Heart left ventricle (tissue), 16 donors: Measurements from ENCODE around the gene NACAD. TPM values are rescaled to one million over a fixed set of nuclear protein-coding genes. Genes with fewer than 3 reads are reported as not detected.

Experiments
- ATAC-seq, 4 donors: fragments of 200-7000 bp; cut with Tn5 transposase; one replicate each; pipeline ENCODE4 v1.9.1; 2020 to 2022; ENCODE audit warnings: moderate library complexity in 4 of 4, mild to moderate bottlenecking in 3 of 4, moderate number of reproducible peaks in 1 of 4
- DNase-seq, 5 donors: peaks; one replicate each; pipeline ENCODE4 v3.0.0-alpha.2; 2020
- H3K27ac ChIP-seq, 12 donors: fragments of 200-600 bp; sonication (generic) in 4 of 12; one replicate each; pipeline versions ENCODE4 v1.5.0 to v1.8.0; 2016 to 2022; ENCODE audit warnings: mild to moderate bottlenecking in 2 of 12
- H3K27me3 ChIP-seq, 9 donors: fragments of 200-600 bp; sonication (generic) in 2 of 9; one replicate each; pipeline versions ENCODE4 v1.5.1 to v1.8.0; 2016 to 2022; ENCODE audit warnings: mild to moderate bottlenecking in 3 of 9
- H3K36me3 ChIP-seq, 9 donors: fragments of 200-600 bp; sonication (generic) in 2 of 9; one replicate each; pipeline versions ENCODE4 v1.5.0 to v1.8.0; 2018 to 2022; ENCODE audit warnings: mild to moderate bottlenecking in 2 of 9
- H3K4me1 ChIP-seq, 12 donors: fragments of 200-600 bp; sonication (generic) in 4 of 12; one replicate each; pipeline versions ENCODE4 v1.5.0 to v1.8.0; 2016 to 2022; ENCODE audit warnings: mild to moderate bottlenecking in 3 of 12
- H3K4me3 ChIP-seq, 12 donors: fragments of 200-600 bp; sonication (generic) in 4 of 12; one replicate each; pipeline versions ENCODE4 v1.5.0 to v1.8.0; 2017 to 2022; ENCODE audit warnings: mild to moderate bottlenecking in 9 of 12, moderate library complexity in 4 of 12
- H3K9me3 ChIP-seq, 12 donors: fragments of 200-600 bp; sonication (generic) in 4 of 12; one replicate each; pipeline versions ENCODE4 v1.5.0 to v1.8.0; 2016 to 2022; ENCODE audit warnings: mild to moderate bottlenecking in 1 of 12
- POLR2A ChIP-seq, 2 donors: fragments of 450-650 bp; IDR thresholded peaks; one replicate each; pipeline ENCODE4 v1.6.1; 2017; ENCODE audit warnings: antibody characterized with exemption in 2 of 2, mild to moderate bottlenecking in 2 of 2, moderate library complexity in 2 of 2
- WGBS, 4 donors: extraction: QIAGEN DNeasy Blood & Tissue Kit in 2 of 4; methylation state at CpG; one replicate each; pipeline versions ENCODE4 v1.1.5 to v1.1.7; 2013 to 2018; 5-methylcytosine and 5-hydroxymethylcytosine counted together
- intact Hi-C, 10 donors: fragments of 100-400 bp; cut with DNase I; formaldehyde crosslinking; loops; one replicate each; pipeline versions ENCODE4 v1.11.1 to v1.14.2; 2022
- polyA plus RNA-seq, 2 donors: library from polyadenylated mRNA; stranded (reverse); fragments of 200-250 nt; gene quantifications; one replicate each; pipeline ENCODE4 v1.2.3, GENCODE V29; 2013
- total RNA-seq, 9 donors: library from RNA; depleted of rRNA in 2 of 9; stranded (reverse); fragments of >200 nt in 2 of 9; fragmentation: NEBNext Ultra II Directional in 3 of 9; extraction: Animal tissue kit (Norgen Biotek cat#: 25700) in 3 of 9; gene quantifications; one replicate each; pipeline versions ENCODE4 v1.1.0 to v1.2.4, GENCODE V29; 2016 to 2023
- TF ChIP-seq, protein P1 (sequence below), 12 donors: fragments of 200-600 bp; sonication (generic) in 4 of 12; IDR thresholded peaks; one replicate each; pipeline versions ENCODE4 v1.5.0 to v1.8.0; 2018 to 2022; ENCODE audit warnings: antibody characterized with exemption in 12 of 12, mild to moderate bottlenecking in 5 of 12
- donor health status: ischemic (EF 13 %, LVEDD 7.1; RV severe dilation, severe dysfunction).
- donor health status: healthy with polysubstance abuse.
- donor health status: DM: no; HTN: yes; CAD: no.
- donor health status: DM: no; HTN: no; CAD: no.
- donor health status: ischemic (EF 25% LVEDD 6.9; RV normal size, moderate dysfunction).
- donor health status: ischemic (EF 25% LVEDD 5.7; RV mildly dilated, moderate dysfunction).
- donor health status: healthy.
- donor health status: DM: yes; HTN: yes; CAD: no.
- donor health status: ischemic (EF 35%, LVEDD 5.7; RV mildly dilated, moderate dysfunction).
- donor health status: nonischemic (EF 11% LVEDD 7.7; RV severe dilation, severe dysfunction).
- donor health status: DM: yes; HTN: yes; CAD: no.
- donor health status: PGD.
- donor health status: ischemic (EF 29% LVEDD 5.4; RV normal size, mild dysfunction).
- donor health status: nonischemic (EF 23%, LVEDD 6.1; RV moderate dilation, normal function).

Gene NACAD
- total and polyA plus RNA-seq, 11 donors = 1.9 to 16.3 (median 5.3) TPM

- Histone ChIP-seq H3K9me3 (no peaks in the 10 kb centered on the region), H3K36me3 (peaks cover 0 to 48% (median 43%) of the 10 kb centered on the region in 9 donors), H3K27me3 (no peaks in the 10 kb centered on the region), H3K27ac (no peak overlapping the region), H3K4me3 (no peak overlapping the region), H3K4me1 (peaks cover 0 to 16% (median 0%) of the 10 kb centered on the region in 12 donors)
- peak in 1 of 5 donors; percentile 15 for DNase-seq
- 82 to 86% (median 84%) methylated on average over 8 of the region's 8 CpGs for WGBS, 4 donors
- no peak for TF ChIP-seq POLR2A (IDR thresholded peaks at IDR 0.05)
- TF ChIP-seq, protein P1, sequence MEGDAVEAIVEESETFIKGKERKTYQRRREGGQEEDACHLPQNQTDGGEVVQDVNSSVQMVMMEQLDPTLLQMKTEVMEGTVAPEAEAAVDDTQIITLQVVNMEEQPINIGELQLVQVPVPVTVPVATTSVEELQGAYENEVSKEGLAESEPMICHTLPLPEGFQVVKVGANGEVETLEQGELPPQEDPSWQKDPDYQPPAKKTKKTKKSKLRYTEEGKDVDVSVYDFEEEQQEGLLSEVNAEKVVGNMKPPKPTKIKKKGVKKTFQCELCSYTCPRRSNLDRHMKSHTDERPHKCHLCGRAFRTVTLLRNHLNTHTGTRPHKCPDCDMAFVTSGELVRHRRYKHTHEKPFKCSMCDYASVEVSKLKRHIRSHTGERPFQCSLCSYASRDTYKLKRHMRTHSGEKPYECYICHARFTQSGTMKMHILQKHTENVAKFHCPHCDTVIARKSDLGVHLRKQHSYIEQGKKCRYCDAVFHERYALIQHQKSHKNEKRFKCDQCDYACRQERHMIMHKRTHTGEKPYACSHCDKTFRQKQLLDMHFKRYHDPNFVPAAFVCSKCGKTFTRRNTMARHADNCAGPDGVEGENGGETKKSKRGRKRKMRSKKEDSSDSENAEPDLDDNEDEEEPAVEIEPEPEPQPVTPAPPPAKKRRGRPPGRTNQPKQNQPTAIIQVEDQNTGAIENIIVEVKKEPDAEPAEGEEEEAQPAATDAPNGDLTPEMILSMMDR (IDR thresholded peaks at IDR 0.05) = no peak
- intact Hi-C loops = no loop called here
- ATAC-seq = no peak
These were observed 10.6 kb downstream of the NACAD start for GRCh38 chr7:45078125-45078681.

- intact Hi-C loops = no loop called here
- 84 to 93% (median 88%) methylated on average over 9 of the region's 9 CpGs for WGBS, 4 donors
- Histone ChIP-seq H3K9me3 (no peaks in the 10 kb centered on the region), H3K4me3 (no peak overlapping the region), H3K27ac (no peak overlapping the region), H3K27me3 (no peaks in the 10 kb centered on the region), H3K4me1 (peaks cover 0 to 12% (median 0%) of the 10 kb centered on the region in 12 donors), H3K36me3 (peaks cover 0 to 54% (median 49%) of the 10 kb centered on the region in 9 donors)
- ATAC-seq = no peak
- TF ChIP-seq, protein P1 (IDR thresholded peaks at IDR 0.05) = no peak
- no peak for TF ChIP-seq POLR2A (IDR thresholded peaks at IDR 0.05)
- no peak for DNase-seq
These were observed 11.2 kb downstream of the NACAD start for GRCh38 chr7:45077579-45077978.

- intact Hi-C loops = no loop called here
- Histone ChIP-seq H3K27me3 (no peaks in the 10 kb centered on the region), H3K4me1 (peaks cover 0 to 9% (median 0%) of the 10 kb centered on the region in 12 donors), H3K9me3 (no peaks in the 10 kb centered on the region), H3K4me3 (no peak overlapping the region), H3K36me3 (peaks cover 0 to 60% (median 55%) of the 10 kb centered on the region in 9 donors), H3K27ac (no peak overlapping the region)
- ATAC-seq (no peak), DNase-seq (peak in 1 of 5 donors; percentile 19)
- TF ChIP-seq POLR2A (IDR thresholded peaks at IDR 0.05) = no peak
- TF ChIP-seq, protein P1 (IDR thresholded peaks at IDR 0.05) = no peak
- WGBS, 4 donors = 90 to 93% (median 90%) methylated on average over 2 to 5 of the region's 5 CpGs
These were observed 11.8 kb downstream of the NACAD start for GRCh38 chr7:45076946-45077345.

DNA sequence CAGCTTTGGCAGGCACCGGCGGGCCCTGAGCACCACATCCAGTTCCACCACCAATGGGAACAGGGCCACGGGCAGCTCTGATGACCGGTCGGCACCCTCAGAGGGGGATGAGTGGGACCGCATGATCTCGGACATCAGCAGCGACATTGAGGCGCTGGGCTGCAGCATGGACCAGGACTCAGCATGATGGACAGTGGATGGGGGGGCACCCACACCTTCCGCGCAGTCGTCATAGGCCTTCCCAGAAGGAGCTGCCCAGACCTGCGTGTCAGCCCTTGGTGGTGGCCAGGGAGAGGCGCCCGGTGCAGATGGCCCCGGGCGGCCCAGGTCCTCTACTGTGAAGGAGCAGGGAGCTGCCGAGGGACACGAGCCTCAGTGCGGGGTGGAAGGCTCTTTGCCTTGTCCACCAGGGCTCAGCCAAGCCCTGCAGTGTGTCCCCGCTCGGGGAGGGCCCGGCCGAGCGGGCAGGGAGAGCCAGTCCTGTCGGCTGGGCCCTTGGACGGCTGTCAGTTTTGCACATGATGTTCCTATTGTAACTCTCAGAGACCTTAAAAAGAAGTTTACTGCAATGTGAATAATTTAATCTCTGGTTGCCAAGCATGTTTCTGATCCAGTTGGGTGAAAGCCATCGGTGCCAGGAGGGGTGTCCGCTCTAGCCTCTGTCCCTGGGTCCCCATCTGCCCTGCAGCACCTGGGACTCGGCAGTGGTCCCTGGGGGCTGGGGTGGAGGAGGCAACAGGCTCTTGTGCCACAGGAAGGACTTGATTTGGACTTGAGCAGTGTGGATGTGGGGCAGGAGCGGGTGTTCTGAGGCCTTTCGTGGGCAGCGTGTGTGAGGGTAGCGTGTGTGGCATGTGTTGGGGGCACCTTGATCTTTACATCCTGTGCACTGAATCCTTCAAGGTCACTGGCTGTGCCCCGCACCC, 12.6 kb downstream of the NACAD start:
- Histone ChIP-seq H3K4me1 (peaks cover 0 to 9% (median 0%) of the 10 kb centered on the region in 12 donors), H3K27ac (no peak overlapping the region), H3K36me3 (peaks cover 0 to 69% (median 63%) of the 10 kb centered on the region in 9 donors), H3K27me3 (no peaks in the 10 kb centered on the region), H3K9me3 (no peaks in the 10 kb centered on the region), H3K4me3 (no peak overlapping the region)
- 89 to 95% (median 94%) methylated on average over 17 to 35 of the region's 35 CpGs for WGBS, 4 donors
- ATAC-seq (peak in 1 of 4 donors; percentile 19), DNase-seq (peak in 1 of 5 donors; percentile 25)
- intact Hi-C loops = no loop called here
- TF ChIP-seq POLR2A (IDR thresholded peaks at IDR 0.05) = no peak
- TF ChIP-seq, protein P1 (IDR thresholded peaks at IDR 0.05) = no peak
